Fibroblast of lung (primary cell): Measurements from ENCODE around the gene GCHFR. TPM values are rescaled to one million over a fixed set of nuclear protein-coding genes. Genes with fewer than 3 reads are reported as not detected.
A peak's percentile ranks its signal among the peaks of the same experiment; 100 is the strongest.

Source experiments
- DNase-seq, 2 donors: peaks; one replicate each; pipeline versions ENCODE4 v3.0.0 to v3.0.0-alpha.2; 2010; ENCODE audit warnings: low read depth in 2 of 2
- H2AFZ ChIP-seq: 2 replicates; pipeline ENCODE4 v1.5.1; 2012; ENCODE audit warnings: low read length, control low read depth, inconsistent platforms
- H3K27ac ChIP-seq: 2 replicates; pipeline ENCODE4 v1.5.1; 2011; ENCODE audit warnings: low read length, control low read depth; ENCODE audit not compliant: insufficient read depth
- H3K27me3 ChIP-seq: 2 replicates; pipeline ENCODE4 v1.5.1; 2011; ENCODE audit warnings: mild to moderate bottlenecking, low read length; ENCODE audit not compliant: control insufficient read depth, insufficient read depth
- H3K36me3 ChIP-seq: 2 replicates; pipeline ENCODE4 v1.5.1; 2011; ENCODE audit warnings: low read length; ENCODE audit not compliant: control insufficient read depth, insufficient read depth
- H3K4me1 ChIP-seq: 2 replicates; pipeline ENCODE4 v1.5.1; 2011; ENCODE audit warnings: low read length; ENCODE audit not compliant: control insufficient read depth, insufficient read depth; ENCODE audit errors: extremely low read depth
- H3K4me2 ChIP-seq: 2 replicates; pipeline ENCODE4 v1.5.1; 2011; ENCODE audit warnings: low read length, control low read depth; ENCODE audit not compliant: insufficient read depth; ENCODE audit errors: extremely low read depth
- H3K4me3 ChIP-seq, 4 experiments: fragments of 200-600 bp in 1 of 4; sonication (generic) in 1 of 4; replicated peaks in 1 of 4; 2 replicates each; pipeline ENCODE4 v1.5.1; 2011 to 2016; ENCODE audit warnings: low read length in 4 of 4, low read depth in 3 of 4, mild to moderate bottlenecking in 3 of 4, control low read depth in 2 of 4, inconsistent platforms in 1 of 4, mixed read lengths in 1 of 4; ENCODE audit not compliant: insufficient read depth in 1 of 4; ENCODE audit errors: control extremely low read depth in 1 of 4
- H3K79me2 ChIP-seq: 2 replicates; pipeline ENCODE4 v1.5.1; 2012; ENCODE audit warnings: mild to moderate bottlenecking, low read length, inconsistent platforms; ENCODE audit not compliant: control insufficient read depth, insufficient read depth
- H3K9ac ChIP-seq: 2 replicates; pipeline ENCODE4 v1.5.1; 2011; ENCODE audit warnings: mild to moderate bottlenecking, low read length, control low read depth; ENCODE audit not compliant: insufficient read depth
- H3K9me3 ChIP-seq: 2 replicates; pipeline ENCODE4 v1.5.1; 2012; ENCODE audit warnings: low read depth, low read length; ENCODE audit not compliant: control insufficient read depth, insufficient read depth
- H4K20me1 ChIP-seq: 2 replicates; pipeline ENCODE4 v1.5.1; 2011; ENCODE audit warnings: low read length; ENCODE audit not compliant: control insufficient read depth, insufficient read depth; ENCODE audit errors: extremely low read depth
- EZH2 ChIP-seq: IDR thresholded peaks from 2 replicates; pipeline ENCODE4 v1.5.1; 2012; ENCODE audit warnings: low read length, control low read depth, mild to moderate bottlenecking; ENCODE audit errors: missing control alignments
- polyA plus RNA-seq, 2 donors: library from polyadenylated mRNA; depleted of rRNA in 1 of 2; stranded (reverse) in 1 of 2; unstranded in 1 of 2; fragments of >200 nt; gene quantifications; 2 replicates each; pipeline ENCODE4 v1.2.1, GENCODE V29; 2011 to 2012; ENCODE audit warnings: missing spikeins in 1 of 2
- total RNA-seq: library from RNA; depleted of rRNA; stranded (reverse); fragments of >200 nt; gene quantifications from 2 replicates; pipeline ENCODE4 v1.2.1, GENCODE V29; 2014
- TF ChIP-seq, protein P1 (sequence below), 2 donors: IDR thresholded peaks in 1 of 2; conservative IDR thresholded peaks in 1 of 2; 1 replicate in 1 of 2; 2 replicates in 1 of 2; pipeline ENCODE4 v1.5.1; 2011 to 2012; ENCODE audit warnings: low read length in 2 of 2, control low read depth in 1 of 2, inconsistent platforms in 1 of 2, low read depth in 1 of 2, mild to moderate bottlenecking in 1 of 2

The GCHFR gene
- total and polyA plus RNA-seq, 2 donors (not counting 1 experiment from before 2014, with no cell fraction given) = 1.6 to 2.5 TPM

DNA sequence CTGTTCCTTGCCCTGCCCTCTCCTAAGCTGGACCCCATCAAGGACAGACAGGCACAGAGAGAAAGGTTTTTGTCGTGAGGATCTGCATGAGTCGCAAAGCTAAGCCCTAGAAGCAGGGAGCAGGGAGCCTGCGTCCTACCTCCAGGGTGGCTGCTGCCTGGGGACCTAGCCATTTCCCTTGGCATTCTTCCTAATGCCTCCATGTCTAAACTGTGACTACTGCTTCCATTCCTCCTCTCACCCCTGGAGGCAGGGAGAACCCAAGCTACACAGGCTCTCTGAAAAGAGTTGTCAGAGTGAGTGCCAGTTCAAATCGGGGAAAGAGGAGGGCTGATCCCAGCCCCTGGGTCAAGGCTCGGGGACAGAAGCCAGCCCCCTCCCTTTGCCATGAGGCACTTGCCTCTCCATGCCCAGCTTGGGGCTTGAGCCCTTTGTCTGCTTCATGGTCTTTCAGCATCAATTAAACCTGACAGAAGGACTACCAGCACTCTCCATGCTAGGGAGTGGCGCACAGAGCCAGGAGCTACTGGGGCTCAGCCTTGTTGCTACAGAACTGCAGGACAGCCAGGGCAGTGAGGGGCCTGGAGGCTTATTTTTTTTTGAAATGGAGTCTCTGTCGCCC is 2.4 kb downstream of the GCHFR start:
- peaks cover 3% of the 10 kb centered on the region for H3K36me3 ChIP-seq
- H3K27me3 ChIP-seq = no peaks in the 10 kb centered on the region
- no peaks in the 10 kb centered on the region for H4K20me1 ChIP-seq
- H3K79me2 ChIP-seq = no peaks in the 10 kb centered on the region
- H2AFZ ChIP-seq = no peak overlapping the region
- H3K9me3 ChIP-seq = no peaks in the 10 kb centered on the region
- H3K4me1 ChIP-seq = peaks cover 16% of the 10 kb centered on the region
- H3K4me2 ChIP-seq = no peak overlapping the region
- no peak overlapping the region for H3K27ac ChIP-seq
- TF ChIP-seq EZH2 = no peak
- TF ChIP-seq, protein P1, sequence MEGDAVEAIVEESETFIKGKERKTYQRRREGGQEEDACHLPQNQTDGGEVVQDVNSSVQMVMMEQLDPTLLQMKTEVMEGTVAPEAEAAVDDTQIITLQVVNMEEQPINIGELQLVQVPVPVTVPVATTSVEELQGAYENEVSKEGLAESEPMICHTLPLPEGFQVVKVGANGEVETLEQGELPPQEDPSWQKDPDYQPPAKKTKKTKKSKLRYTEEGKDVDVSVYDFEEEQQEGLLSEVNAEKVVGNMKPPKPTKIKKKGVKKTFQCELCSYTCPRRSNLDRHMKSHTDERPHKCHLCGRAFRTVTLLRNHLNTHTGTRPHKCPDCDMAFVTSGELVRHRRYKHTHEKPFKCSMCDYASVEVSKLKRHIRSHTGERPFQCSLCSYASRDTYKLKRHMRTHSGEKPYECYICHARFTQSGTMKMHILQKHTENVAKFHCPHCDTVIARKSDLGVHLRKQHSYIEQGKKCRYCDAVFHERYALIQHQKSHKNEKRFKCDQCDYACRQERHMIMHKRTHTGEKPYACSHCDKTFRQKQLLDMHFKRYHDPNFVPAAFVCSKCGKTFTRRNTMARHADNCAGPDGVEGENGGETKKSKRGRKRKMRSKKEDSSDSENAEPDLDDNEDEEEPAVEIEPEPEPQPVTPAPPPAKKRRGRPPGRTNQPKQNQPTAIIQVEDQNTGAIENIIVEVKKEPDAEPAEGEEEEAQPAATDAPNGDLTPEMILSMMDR (conservative IDR thresholded peaks at IDR 0.05 in 1 of 2, IDR thresholded peaks at IDR 0.05 in 1 of 2; ENCODE audit: low read depth in 1 of 2, low read length in 2 of 2) = no peak
- H3K9ac ChIP-seq = no peak overlapping the region
- H3K4me3 ChIP-seq = no peak overlapping the region
- no peak for DNase-seq

GRCh38 chr15:40766906-40767837 is 3.3 kb downstream of the GCHFR start:
- Histone ChIP-seq H3K36me3 (peaks cover 5% of the 10 kb centered on the region), H3K4me3 (no peak overlapping the region), H3K79me2 (no peaks in the 10 kb centered on the region), H3K27me3 (no peaks in the 10 kb centered on the region), H3K27ac (no peak overlapping the region), H3K4me1 (peaks cover 16% of the 10 kb centered on the region), H3K9me3 (no peaks in the 10 kb centered on the region), H2AFZ (no peak overlapping the region), H3K4me2 (no peak overlapping the region), H3K9ac (no peak overlapping the region), H4K20me1 (no peaks in the 10 kb centered on the region)
- peak; percentile 29 to 79 for DNase-seq
- TF ChIP-seq, protein P1 (conservative IDR thresholded peaks at IDR 0.05 in 1 of 2, IDR thresholded peaks at IDR 0.05 in 1 of 2; ENCODE audit: low read depth in 1 of 2, low read length in 2 of 2) = no peak
- no peak for TF ChIP-seq EZH2

DNA sequence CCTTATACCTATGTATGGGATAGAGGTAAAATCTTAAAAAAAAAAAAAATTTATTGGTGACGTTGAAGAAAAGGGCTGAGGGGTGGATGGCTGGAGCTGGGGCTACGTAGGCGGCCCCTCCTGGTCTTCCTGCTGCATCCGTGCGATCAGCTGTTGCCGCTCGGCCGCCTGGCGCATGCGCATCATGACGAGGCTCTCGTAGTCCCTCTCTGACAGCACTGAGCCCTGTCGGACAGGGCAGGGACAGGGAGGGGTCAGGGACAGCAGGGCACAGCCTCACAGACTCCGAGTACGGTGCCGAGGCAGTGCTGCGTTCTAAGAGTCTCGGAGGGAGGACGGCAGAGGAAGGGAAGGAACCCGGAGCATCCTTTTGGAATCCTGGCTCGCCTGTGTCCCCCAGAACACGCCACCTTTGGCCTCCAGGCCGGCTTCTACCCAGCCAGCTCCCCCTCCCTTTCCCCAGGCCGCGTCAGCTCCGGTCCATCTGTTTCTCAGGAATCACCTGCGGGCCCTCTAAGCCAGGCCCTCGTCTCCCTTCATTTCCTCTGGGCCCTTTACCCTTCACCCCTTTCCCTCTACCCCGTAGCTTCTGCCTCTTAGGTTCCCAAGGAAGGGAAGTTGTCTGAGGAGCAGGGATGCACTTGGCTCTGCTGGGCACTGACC is 4.1 kb downstream of the GCHFR start:
- H3K9me3 ChIP-seq = no peaks in the 10 kb centered on the region
- no peak for DNase-seq
- peaks cover 16% of the 10 kb centered on the region for H3K4me1 ChIP-seq
- H3K4me3 ChIP-seq = no peak overlapping the region
- H3K4me2 ChIP-seq = no peak overlapping the region
- peaks cover 7% of the 10 kb centered on the region for H3K36me3 ChIP-seq
- H3K27ac ChIP-seq = no peak overlapping the region
- H3K27me3 ChIP-seq = no peaks in the 10 kb centered on the region
- no peaks in the 10 kb centered on the region for H3K79me2 ChIP-seq
- no peak overlapping the region for H3K9ac ChIP-seq
- TF ChIP-seq EZH2 = no peak
- TF ChIP-seq, protein P1 (conservative IDR thresholded peaks at IDR 0.05 in 1 of 2, IDR thresholded peaks at IDR 0.05 in 1 of 2; ENCODE audit: low read depth in 1 of 2, low read length in 2 of 2) = no peak
- H4K20me1 ChIP-seq = no peaks in the 10 kb centered on the region
- no peak overlapping the region for H2AFZ ChIP-seq
